Peyer's patch (tissue), 4 donors: Measurements from ENCODE around the gene AK1. TPM values are rescaled to one million over a fixed set of nuclear protein-coding genes. Genes with fewer than 3 reads are reported as not detected.

Experiments
- DNase-seq, 3 donors: peaks; one replicate each; pipeline ENCODE4 v3.0.0-alpha.2; 2017 to 2019
- H3K27ac ChIP-seq, 4 donors: fragments of 200-600 bp; sonication (generic); one replicate each; pipeline ENCODE4 v1.5.1; 2016 to 2019
- H3K27me3 ChIP-seq, 2 donors: fragments of 200-600 bp; sonication (generic); one replicate each; pipeline ENCODE4 v1.5.1; 2019
- H3K36me3 ChIP-seq, 3 donors: fragments of 200-600 bp; sonication (generic); one replicate each; pipeline ENCODE4 v1.5.1; 2016 to 2019
- H3K4me1 ChIP-seq, 4 donors: fragments of 200-600 bp; sonication (generic); one replicate each; pipeline ENCODE4 v1.5.1; 2016 to 2019
- H3K4me3 ChIP-seq, 4 donors: fragments of 200-600 bp; sonication (generic); 1 replicate in 3 of 4; 2 replicates in 1 of 4; pipeline ENCODE4 v1.5.1; 2016 to 2019; ENCODE audit warnings: mild to moderate bottlenecking in 1 of 4
- H3K9me3 ChIP-seq, 4 donors: fragments of 200-600 bp; sonication (generic); one replicate each; pipeline ENCODE4 v1.5.1; 2016 to 2019; ENCODE audit warnings: mild to moderate bottlenecking in 1 of 4
- POLR2A ChIP-seq, 2 donors: fragments of 450-650 bp; IDR thresholded peaks; one replicate each; pipeline ENCODE4 v1.5.1; 2017; ENCODE audit warnings: antibody characterized with exemption in 2 of 2, mild to moderate bottlenecking in 2 of 2, moderate library complexity in 2 of 2
- total RNA-seq, 4 donors: library from RNA; depleted of rRNA; stranded (reverse); fragments of >200 nt; gene quantifications; one replicate each; pipeline ENCODE4 v1.1.0, GENCODE V29; 2016
- TF ChIP-seq, protein P1 (sequence below), 6 experiments: fragments of 450-650 bp in 4 of 6; fragments of 200-600 bp in 2 of 6; sonication (generic) in 1 of 6; IDR thresholded peaks; one replicate each; pipeline ENCODE4 v1.5.1; 2017 to 2019; ENCODE audit warnings: antibody characterized with exemption in 6 of 6, mild to moderate bottlenecking in 3 of 6, moderate library complexity in 1 of 6

AK1 gene
- total RNA-seq, 4 donors from 2014 or later: 2.5 to 22.3 (median 18.4) TPM

DNA sequence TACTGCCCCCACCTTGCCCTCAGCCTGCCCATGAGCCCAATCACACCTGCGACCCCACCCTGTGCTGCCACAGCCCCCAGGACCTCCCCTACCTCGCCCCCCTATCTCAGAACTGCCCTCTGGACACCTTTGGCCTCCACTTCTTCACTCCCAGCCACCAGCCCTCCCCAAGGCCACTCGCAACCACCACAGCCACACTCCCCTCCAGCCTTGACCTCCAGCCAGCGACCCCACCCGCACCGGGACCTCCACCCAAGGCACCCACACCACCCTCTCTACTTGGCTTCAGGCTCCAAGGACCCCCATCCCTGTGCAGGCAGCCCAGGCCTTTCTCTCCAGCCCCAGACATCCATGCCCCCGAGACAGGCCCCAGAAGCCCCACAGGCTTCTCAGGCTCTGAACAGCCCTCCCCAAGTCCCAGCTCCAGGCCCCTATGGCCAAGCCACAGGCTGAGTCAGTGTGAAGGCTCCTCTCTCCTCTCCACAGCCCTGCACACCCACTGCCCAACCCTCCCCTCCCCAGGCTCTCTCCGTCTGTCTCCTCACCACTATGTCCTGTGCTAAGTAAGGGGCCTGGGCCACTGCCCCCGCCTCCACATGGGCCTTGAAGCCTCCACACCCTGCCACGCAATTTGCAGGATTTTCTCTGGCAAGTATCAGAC lies 2.0 kb downstream of the AK1 start:
- no peaks in the 10 kb centered on the region for H3K27me3 ChIP-seq
- no peaks in the 10 kb centered on the region for H3K36me3 ChIP-seq
- TF ChIP-seq, protein P1, sequence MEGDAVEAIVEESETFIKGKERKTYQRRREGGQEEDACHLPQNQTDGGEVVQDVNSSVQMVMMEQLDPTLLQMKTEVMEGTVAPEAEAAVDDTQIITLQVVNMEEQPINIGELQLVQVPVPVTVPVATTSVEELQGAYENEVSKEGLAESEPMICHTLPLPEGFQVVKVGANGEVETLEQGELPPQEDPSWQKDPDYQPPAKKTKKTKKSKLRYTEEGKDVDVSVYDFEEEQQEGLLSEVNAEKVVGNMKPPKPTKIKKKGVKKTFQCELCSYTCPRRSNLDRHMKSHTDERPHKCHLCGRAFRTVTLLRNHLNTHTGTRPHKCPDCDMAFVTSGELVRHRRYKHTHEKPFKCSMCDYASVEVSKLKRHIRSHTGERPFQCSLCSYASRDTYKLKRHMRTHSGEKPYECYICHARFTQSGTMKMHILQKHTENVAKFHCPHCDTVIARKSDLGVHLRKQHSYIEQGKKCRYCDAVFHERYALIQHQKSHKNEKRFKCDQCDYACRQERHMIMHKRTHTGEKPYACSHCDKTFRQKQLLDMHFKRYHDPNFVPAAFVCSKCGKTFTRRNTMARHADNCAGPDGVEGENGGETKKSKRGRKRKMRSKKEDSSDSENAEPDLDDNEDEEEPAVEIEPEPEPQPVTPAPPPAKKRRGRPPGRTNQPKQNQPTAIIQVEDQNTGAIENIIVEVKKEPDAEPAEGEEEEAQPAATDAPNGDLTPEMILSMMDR (IDR thresholded peaks at IDR 0.05): no peak
- TF ChIP-seq POLR2A (IDR thresholded peaks at IDR 0.05): no peak
- DNase-seq: no peak
- no peaks in the 10 kb centered on the region for H3K9me3 ChIP-seq
- H3K4me1 ChIP-seq: peaks cover 0 to 45% (median 0%) of the 10 kb centered on the region in 4 donors
- H3K27ac ChIP-seq: no peak overlapping the region
- no peak overlapping the region for H3K4me3 ChIP-seq

DNA sequence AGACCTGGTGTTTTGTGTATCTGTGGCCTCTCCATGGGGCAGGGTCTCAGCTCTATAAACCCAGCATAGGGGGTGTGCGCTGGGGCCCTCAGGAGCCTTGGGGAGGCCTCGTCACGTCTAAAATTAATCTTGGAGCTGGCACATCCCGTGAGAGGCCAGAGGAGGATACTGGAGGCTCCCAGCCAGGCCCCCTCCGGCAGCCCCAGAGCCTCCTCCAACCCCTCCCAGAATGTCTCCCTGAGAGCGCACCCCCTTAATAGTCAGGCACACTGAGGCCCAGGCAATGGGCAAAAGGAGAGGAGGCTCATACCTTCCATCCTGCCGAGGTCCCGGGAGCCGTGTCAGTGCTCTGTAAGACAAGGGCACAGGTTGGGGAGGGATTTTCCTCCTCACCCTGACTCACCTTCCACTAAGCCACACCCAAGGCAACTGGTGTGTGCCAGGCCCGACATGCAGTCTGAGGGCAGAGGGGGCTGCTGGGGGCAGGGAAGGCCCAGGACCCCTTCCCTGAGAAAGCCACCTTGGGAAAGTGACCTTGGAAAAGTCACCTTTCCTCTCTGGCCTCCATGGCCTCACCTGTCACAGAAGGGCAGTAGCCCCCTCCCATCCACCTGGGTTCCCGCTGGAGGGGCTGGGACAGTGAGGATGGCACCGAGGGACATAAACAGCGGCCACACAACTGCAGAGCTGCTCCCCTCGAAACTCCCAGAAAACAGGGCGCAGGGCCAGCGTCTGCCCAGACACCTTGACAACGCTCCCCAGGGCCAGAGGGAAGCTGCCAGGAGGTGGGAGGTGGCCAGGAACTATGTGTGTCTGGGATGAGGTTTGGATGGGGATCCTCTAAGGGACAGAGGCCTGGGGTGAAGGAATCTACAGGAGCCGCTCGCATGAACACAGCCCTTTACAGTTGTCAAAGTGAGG lies 2.9 kb downstream of the AK1 start:
- peaks cover 0 to 45% (median 0%) of the 10 kb centered on the region in 4 donors for H3K4me1 ChIP-seq
- no peaks in the 10 kb centered on the region for H3K36me3 ChIP-seq
- no peak for DNase-seq
- no peak for TF ChIP-seq POLR2A (IDR thresholded peaks at IDR 0.05)
- TF ChIP-seq, protein P1 (IDR thresholded peaks at IDR 0.05): no peak
- no peaks in the 10 kb centered on the region for H3K9me3 ChIP-seq
- no peaks in the 10 kb centered on the region for H3K27me3 ChIP-seq
- no peak overlapping the region for H3K27ac ChIP-seq
- no peak overlapping the region for H3K4me3 ChIP-seq

DNA sequence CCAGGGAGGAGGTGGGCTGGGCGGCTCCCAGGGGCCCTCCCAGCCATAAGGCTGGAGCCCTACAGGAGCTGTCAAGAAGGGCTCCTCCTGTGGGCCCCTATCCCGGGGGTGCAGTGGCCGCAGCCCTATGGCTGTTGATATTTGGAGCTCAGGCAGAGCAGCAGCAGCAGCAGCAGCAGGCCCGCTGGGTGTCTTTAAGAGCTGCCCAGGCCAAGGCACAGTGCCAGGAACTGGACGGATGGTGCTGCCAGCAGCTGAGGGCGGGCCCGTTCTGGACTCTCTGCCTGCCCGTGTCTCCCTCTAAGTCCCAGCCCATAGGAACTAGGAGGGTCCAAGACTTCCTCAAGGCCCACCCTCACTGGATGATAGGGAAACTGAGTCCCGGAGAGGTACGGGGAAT lies 3.6 kb downstream of the AK1 start:
- no peaks in the 10 kb centered on the region for H3K27me3 ChIP-seq
- H3K9me3 ChIP-seq: no peaks in the 10 kb centered on the region
- no peak overlapping the region for H3K4me3 ChIP-seq
- H3K4me1 ChIP-seq: peaks cover 0 to 45% (median 0%) of the 10 kb centered on the region in 4 donors
- no peak for DNase-seq
- H3K36me3 ChIP-seq: no peaks in the 10 kb centered on the region
- no peak for TF ChIP-seq POLR2A (IDR thresholded peaks at IDR 0.05)
- TF ChIP-seq, protein P1 (IDR thresholded peaks at IDR 0.05): no peak
- H3K27ac ChIP-seq: no peak overlapping the region

DNA sequence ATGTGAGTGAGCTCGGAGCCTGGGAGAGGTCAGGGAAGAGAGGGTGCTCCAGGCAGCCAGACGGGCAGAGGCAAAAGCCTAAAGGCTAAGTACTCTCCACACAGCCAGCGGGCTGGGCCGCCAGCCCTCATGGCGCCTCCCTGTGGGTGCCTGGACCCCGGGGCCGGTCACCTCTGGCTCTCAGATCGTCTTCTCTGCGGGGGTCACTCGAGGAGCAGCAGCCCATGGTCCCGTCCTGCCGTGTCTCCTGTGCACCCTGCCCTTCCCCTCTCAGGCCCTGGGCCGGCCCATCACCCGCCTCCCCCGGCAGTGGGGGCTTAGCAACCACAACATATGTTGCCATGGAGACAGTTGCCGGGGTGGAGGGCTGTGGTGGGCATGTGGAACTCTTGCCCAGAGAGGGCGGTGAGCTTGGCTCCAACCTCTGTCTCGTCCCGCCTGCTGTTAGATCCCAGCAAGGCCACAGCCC lies 4.2 kb downstream of the AK1 start:
- TF ChIP-seq, protein P1 (IDR thresholded peaks at IDR 0.05): no peak
- no peak for TF ChIP-seq POLR2A (IDR thresholded peaks at IDR 0.05)
- H3K36me3 ChIP-seq: no peaks in the 10 kb centered on the region
- H3K9me3 ChIP-seq: no peaks in the 10 kb centered on the region
- peaks cover 0 to 40% (median 0%) of the 10 kb centered on the region in 4 donors for H3K4me1 ChIP-seq
- no peak overlapping the region for H3K4me3 ChIP-seq
- no peak for DNase-seq
- no peak overlapping the region for H3K27ac ChIP-seq
- H3K27me3 ChIP-seq: no peaks in the 10 kb centered on the region

DNA sequence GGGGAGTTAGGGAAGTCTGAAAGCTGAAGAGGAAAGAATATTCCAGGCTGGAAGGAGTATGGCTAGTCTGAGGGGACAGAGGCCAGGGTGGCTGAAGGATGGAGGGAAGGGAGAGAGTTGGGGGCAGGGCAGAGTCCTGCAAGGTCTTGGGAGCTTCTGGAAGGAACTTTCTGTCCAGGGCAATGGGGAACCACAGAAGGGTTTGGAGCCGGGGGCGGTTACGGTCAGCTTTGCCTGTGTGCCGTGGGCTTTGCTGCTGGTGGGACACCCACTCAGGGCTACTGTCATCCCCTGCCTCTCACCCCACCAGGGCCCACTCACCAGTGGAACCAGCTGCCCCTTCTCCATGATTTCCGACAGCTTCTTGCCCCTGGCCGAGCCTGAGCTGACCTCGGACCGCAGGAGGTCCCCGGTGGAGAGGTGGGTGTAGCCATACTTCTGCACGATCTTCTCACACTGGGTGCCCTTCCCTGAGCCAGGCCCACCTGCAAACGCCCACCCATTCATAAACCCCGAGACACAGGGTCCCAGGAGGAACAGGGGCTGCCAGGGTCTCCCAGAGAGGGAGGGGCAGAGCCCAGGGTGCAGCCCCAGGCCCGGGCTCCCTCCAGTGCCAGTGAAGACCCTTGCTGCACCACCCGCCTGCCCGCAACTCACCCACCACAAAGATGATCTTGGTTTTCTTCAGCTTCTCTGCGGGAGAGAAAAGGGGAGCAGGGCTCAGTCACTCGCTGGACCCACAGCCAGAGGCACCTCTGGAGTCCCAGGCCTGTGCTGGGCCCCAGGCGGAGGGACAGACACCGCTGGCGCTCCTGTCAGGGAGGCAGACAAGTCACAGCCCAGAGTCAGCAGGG lies 4.9 kb downstream of the AK1 start:
- no peak overlapping the region for H3K27ac ChIP-seq

More for the DNA sequence above, 4.9 kb downstream of the AK1 start:
- Histone ChIP-seq H3K9me3 (no peaks in the 10 kb centered on the region), H3K27me3 (no peaks in the 10 kb centered on the region), H3K36me3 (no peaks in the 10 kb centered on the region), H3K4me1 (peaks cover 0 to 35% (median 0%) of the 10 kb centered on the region in 4 donors), H3K4me3 (no peak overlapping the region)
- DNase-seq: no peak
- TF ChIP-seq, protein P1 (IDR thresholded peaks at IDR 0.05): no peak
- no peak for TF ChIP-seq POLR2A (IDR thresholded peaks at IDR 0.05)
